GM12878 (cell line): ENCODE data around the gene DPF3.

Experiments
- EP300 ChIP-seq, 2 experiments: fragments of 150-350 bp in 1 of 2; IDR thresholded peaks; 2 replicates each; pipeline ENCODE4 v1.6.1; 2011 to 2012; ENCODE audit warnings: low read depth in 2 of 2, low read length in 2 of 2, borderline replicate concordance in 1 of 2, improper control_type of control experiment in 1 of 2, inconsistent platforms in 1 of 2; ENCODE audit not compliant: control insufficient read depth in 1 of 2
- POLR2A ChIP-seq: IDR thresholded peaks from 2 replicates; pipeline ENCODE4 v1.6.1; 2011; ENCODE audit warnings: low read depth, mild to moderate bottlenecking, low read length
- SRF ChIP-seq, 2 experiments: IDR thresholded peaks; 2 replicates each; pipeline ENCODE4 v1.6.1; 2011; ENCODE audit warnings: low read depth in 2 of 2, low read length in 2 of 2, mild to moderate bottlenecking in 1 of 2, moderate library complexity in 1 of 2
- YY1 ChIP-seq: IDR thresholded peaks from 2 replicates; pipeline ENCODE4 v1.6.1; 2011; ENCODE audit warnings: low read depth, mild to moderate bottlenecking, low read length
- ZNF384 ChIP-seq: IDR thresholded peaks from 2 replicates; pipeline ENCODE4 v1.6.1; 2012; ENCODE audit warnings: low read depth, mild to moderate bottlenecking, low read length, improper control_type of control experiment, borderline replicate concordance
- TF ChIP-seq, protein P1 (sequence below): IDR thresholded peaks from 2 replicates; pipeline ENCODE4 v1.6.1; 2011; ENCODE audit warnings: low read depth, mild to moderate bottlenecking, low read length, moderate library complexity, borderline replicate concordance; ENCODE audit errors: extremely low read depth
- TF ChIP-seq, protein P2 (sequence below): fragments of 450-650 bp; IDR thresholded peaks from 2 replicates; pipeline ENCODE4 v1.6.1; 2018; ENCODE audit warnings: borderline replicate concordance, mild to moderate bottlenecking; ENCODE audit not compliant: partially characterized antibody
- TF ChIP-seq, protein P3 (sequence below), 3 experiments: IDR thresholded peaks in 2 of 3; conservative IDR thresholded peaks in 1 of 3; 2 replicates each; pipeline ENCODE4 v1.5.1; 2011; ENCODE audit warnings: low read depth in 3 of 3, low read length in 3 of 3, mild to moderate bottlenecking in 3 of 3, control low read depth in 2 of 3, moderate library complexity in 2 of 3, inconsistent platforms in 1 of 3, mixed read lengths in 1 of 3; ENCODE audit not compliant: control insufficient read depth in 2 of 3, insufficient read depth in 1 of 3; ENCODE audit errors: extremely low read depth in 1 of 3
- TF ChIP-seq, protein P4 (sequence below): IDR thresholded peaks from 2 replicates; pipeline ENCODE4 v1.6.1; 2012; ENCODE audit warnings: low read depth, low read length, improper control_type of control experiment
- TF ChIP-seq, protein P5 (sequence below): IDR thresholded peaks from 2 replicates; pipeline ENCODE4 v1.6.1; 2011; ENCODE audit warnings: low read depth, low read length, improper control_type of control experiment, borderline replicate concordance
- TF ChIP-seq, protein P6 (sequence below): fragments of 450-650 bp; formaldehyde crosslinking; IDR thresholded peaks from 2 replicates; pipeline ENCODE4 v1.5.0; 2022; ENCODE audit warnings: mild to moderate bottlenecking, missing genetic modification characterization

DNA sequence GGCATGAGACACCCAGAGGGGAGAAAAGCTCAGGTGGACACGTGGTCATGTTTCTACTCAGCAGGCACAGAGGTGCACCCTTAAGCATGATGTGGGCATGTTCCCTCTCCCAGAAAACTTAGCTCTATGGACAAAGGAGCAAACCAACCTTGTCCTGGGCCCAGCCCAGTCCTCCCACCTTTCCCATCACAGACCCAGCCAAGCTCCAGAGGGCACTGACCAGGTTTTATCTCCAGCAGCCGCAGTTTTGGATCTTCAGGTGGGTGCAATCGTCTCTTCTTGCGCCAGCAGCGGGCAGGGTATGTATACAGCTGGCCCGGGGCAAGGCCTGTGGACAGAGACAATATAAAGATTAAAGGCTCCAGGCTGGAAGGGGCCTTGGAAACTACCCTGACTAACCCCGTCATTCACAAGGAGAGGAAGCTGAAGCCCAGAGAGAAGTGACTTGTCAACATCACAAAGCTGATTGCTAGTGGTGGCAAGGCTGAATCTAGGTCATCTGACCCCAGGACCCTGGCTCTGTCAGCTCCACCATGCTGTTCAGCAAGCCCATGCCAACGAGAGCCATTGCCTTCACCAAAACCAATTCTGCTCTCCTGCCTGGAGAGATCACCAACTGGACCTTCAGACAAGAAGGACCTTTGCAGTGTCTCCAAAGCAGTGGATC is 140.7 kb downstream of the DPF3 start:
- TF ChIP-seq, protein P1, sequence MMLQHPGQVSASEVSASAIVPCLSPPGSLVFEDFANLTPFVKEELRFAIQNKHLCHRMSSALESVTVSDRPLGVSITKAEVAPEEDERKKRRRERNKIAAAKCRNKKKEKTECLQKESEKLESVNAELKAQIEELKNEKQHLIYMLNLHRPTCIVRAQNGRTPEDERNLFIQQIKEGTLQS = no peak
- TF ChIP-seq SRF (IDR thresholded peaks at IDR 0.05; ENCODE audit: low read depth in 2 of 2, low read length in 2 of 2) (no peak), EP300 (IDR thresholded peaks at IDR 0.05; ENCODE audit: borderline replicate concordance in 1 of 2, control insufficient read depth in 1 of 2, low read depth in 2 of 2, low read length in 2 of 2) (no peak), POLR2A (no peak), YY1 (no peak), ZNF384 (no peak)
- TF ChIP-seq, protein P2, sequence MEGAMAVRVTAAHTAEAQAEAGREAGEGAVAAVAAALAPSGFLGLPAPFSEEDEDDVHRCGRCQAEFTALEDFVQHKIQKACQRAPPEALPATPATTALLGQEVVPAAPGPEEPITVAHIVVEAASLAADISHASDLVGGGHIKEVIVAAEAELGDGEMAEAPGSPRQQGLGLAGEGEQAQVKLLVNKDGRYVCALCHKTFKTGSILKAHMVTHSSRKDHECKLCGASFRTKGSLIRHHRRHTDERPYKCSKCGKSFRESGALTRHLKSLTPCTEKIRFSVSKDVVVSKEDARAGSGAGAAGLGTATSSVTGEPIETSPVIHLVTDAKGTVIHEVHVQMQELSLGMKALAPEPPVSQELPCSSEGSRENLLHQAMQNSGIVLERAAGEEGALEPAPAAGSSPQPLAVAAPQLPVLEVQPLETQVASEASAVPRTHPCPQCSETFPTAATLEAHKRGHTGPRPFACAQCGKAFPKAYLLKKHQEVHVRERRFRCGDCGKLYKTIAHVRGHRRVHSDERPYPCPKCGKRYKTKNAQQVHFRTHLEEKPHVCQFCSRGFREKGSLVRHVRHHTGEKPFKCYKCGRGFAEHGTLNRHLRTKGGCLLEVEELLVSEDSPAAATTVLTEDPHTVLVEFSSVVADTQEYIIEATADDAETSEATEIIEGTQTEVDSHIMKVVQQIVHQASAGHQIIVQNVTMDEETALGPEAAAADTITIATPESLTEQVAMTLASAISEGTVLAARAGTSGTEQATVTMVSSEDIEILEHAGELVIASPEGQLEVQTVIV = no peak
- TF ChIP-seq, protein P3, sequence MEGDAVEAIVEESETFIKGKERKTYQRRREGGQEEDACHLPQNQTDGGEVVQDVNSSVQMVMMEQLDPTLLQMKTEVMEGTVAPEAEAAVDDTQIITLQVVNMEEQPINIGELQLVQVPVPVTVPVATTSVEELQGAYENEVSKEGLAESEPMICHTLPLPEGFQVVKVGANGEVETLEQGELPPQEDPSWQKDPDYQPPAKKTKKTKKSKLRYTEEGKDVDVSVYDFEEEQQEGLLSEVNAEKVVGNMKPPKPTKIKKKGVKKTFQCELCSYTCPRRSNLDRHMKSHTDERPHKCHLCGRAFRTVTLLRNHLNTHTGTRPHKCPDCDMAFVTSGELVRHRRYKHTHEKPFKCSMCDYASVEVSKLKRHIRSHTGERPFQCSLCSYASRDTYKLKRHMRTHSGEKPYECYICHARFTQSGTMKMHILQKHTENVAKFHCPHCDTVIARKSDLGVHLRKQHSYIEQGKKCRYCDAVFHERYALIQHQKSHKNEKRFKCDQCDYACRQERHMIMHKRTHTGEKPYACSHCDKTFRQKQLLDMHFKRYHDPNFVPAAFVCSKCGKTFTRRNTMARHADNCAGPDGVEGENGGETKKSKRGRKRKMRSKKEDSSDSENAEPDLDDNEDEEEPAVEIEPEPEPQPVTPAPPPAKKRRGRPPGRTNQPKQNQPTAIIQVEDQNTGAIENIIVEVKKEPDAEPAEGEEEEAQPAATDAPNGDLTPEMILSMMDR (IDR thresholded peaks at IDR 0.05 in 2 of 3, conservative IDR thresholded peaks at IDR 0.05 in 1 of 3; ENCODE audit: control insufficient read depth in 2 of 3, extremely low read depth in 1 of 3, insufficient read depth in 1 of 3, low read depth in 3 of 3, low read length in 3 of 3) = no peak
- TF ChIP-seq, protein P4, sequence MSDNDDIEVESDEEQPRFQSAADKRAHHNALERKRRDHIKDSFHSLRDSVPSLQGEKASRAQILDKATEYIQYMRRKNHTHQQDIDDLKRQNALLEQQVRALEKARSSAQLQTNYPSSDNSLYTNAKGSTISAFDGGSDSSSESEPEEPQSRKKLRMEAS = no peak
- TF ChIP-seq, protein P5, sequence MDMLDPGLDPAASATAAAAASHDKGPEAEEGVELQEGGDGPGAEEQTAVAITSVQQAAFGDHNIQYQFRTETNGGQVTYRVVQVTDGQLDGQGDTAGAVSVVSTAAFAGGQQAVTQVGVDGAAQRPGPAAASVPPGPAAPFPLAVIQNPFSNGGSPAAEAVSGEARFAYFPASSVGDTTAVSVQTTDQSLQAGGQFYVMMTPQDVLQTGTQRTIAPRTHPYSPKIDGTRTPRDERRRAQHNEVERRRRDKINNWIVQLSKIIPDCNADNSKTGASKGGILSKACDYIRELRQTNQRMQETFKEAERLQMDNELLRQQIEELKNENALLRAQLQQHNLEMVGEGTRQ = no peak
- TF ChIP-seq, protein P6, sequence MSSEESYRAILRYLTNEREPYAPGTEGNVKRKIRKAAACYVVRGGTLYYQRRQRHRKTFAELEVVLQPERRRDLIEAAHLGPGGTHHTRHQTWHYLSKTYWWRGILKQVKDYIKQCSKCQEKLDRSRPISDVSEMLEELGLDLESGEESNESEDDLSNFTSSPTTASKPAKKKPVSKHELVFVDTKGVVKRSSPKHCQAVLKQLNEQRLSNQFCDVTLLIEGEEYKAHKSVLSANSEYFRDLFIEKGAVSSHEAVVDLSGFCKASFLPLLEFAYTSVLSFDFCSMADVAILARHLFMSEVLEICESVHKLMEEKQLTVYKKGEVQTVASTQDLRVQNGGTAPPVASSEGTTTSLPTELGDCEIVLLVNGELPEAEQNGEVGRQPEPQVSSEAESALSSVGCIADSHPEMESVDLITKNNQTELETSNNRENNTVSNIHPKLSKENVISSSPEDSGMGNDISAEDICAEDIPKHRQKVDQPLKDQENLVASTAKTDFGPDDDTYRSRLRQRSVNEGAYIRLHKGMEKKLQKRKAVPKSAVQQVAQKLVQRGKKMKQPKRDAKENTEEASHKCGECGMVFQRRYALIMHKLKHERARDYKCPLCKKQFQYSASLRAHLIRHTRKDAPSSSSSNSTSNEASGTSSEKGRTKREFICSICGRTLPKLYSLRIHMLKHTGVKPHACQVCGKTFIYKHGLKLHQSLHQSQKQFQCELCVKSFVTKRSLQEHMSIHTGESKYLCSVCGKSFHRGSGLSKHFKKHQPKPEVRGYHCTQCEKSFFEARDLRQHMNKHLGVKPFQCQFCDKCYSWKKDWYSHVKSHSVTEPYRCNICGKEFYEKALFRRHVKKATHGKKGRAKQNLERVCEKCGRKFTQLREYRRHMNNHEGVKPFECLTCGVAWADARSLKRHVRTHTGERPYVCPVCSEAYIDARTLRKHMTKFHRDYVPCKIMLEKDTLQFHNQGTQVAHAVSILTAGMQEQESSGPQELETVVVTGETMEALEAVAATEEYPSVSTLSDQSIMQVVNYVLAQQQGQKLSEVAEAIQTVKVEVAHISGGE = no peak
